NCI-H2196 (cell line): Measurements from ENCODE around the gene FBLN2.
"Not testable (repeated sequence)": the region's sequence is repeated elsewhere in the genome, so short reads cannot be mapped to it uniquely, and the experiment has no call there.

Source experiments
- DNase-seq: peaks from one replicate; lab custom pipeline; 2025; ENCODE audit not compliant: unreplicated experiment; lab: John Stamatoyannopoulos, UW

FBLN2 gene

GRCh38 chr3:13547591-13548371, 1.1 kb upstream of the FBLN2 start:
- DNase-seq = no peak

- DNase-seq = no peak
Observed at GRCh38 chr3:13549623-13550422, 898 bp downstream of the FBLN2 start.

- no peak for DNase-seq
Observed at GRCh38 chr3:13550423-13550690, 1.4 kb downstream of the FBLN2 start.

GRCh38 chr3:13550791-13551360, 2.0 kb downstream of the FBLN2 start:
- no peak for DNase-seq

GRCh38 chr3:13552857-13553652, 4.1 kb downstream of the FBLN2 start:
- DNase-seq = no peak

GRCh38 chr3:13553686-13554085, 4.8 kb downstream of the FBLN2 start:
- no peak for DNase-seq

GRCh38 chr3:13555753-13556152, 6.8 kb downstream of the FBLN2 start:
- DNase-seq = no peak

- no peak for DNase-seq
Observed at GRCh38 chr3:13556207-13556606, 7.3 kb downstream of the FBLN2 start.

GRCh38 chr3:13556917-13557316, 8.0 kb downstream of the FBLN2 start:
- DNase-seq = no peak

GRCh38 chr3:13557417-13557816, 8.5 kb downstream of the FBLN2 start:
- DNase-seq = no peak

GRCh38 chr3:13557926-13558325, 9.0 kb downstream of the FBLN2 start:
- no peak for DNase-seq

- DNase-seq = no peak
Observed at GRCh38 chr3:13558651-13559050, 9.7 kb downstream of the FBLN2 start.

- no peak for DNase-seq
Observed at GRCh38 chr3:13559764-13560525, 11.0 kb downstream of the FBLN2 start.

GRCh38 chr3:13561376-13561775, 12.5 kb downstream of the FBLN2 start:
- no peak for DNase-seq

- no peak for DNase-seq
Observed at GRCh38 chr3:13561967-13562366, 13.0 kb downstream of the FBLN2 start.

- DNase-seq = not testable (repeated sequence)
Observed at GRCh38 chr3:13562421-13562820, 13.5 kb downstream of the FBLN2 start.

- no peak for DNase-seq
Observed at GRCh38 chr3:13563321-13563720, 14.4 kb downstream of the FBLN2 start.

GRCh38 chr3:13563911-13564310, 15.0 kb downstream of the FBLN2 start:
- DNase-seq = no peak

GRCh38 chr3:13564751-13565560, 16.0 kb downstream of the FBLN2 start:
- no peak for DNase-seq
